ENCODE measurements around the gene TFF1.

TFF1 gene

GRCh38 chr21:42362198-42362597 is 4.1 kb downstream of the TFF1 start:
- DNase-seq (ENCODE audit: low spot score), result no peak

GRCh38 chr21:42361286-42361685 is 5.0 kb downstream of the TFF1 start:
- no peak for DNase-seq (ENCODE audit: low spot score)

- DNase-seq (ENCODE audit: low spot score), result no peak
These were observed 6.0 kb downstream of the TFF1 start for GRCh38 chr21:42360317-42360716.

- DNase-seq (ENCODE audit: low spot score), result no peak
These were observed 7.4 kb downstream of the TFF1 start for GRCh38 chr21:42358937-42359336.

GRCh38 chr21:42358261-42358660 is 8.1 kb downstream of the TFF1 start:
- DNase-seq (ENCODE audit: low spot score), result no peak

- DNase-seq (ENCODE audit: low spot score), result no peak
These were observed 9.0 kb downstream of the TFF1 start for GRCh38 chr21:42357307-42357706.

- DNase-seq (ENCODE audit: low spot score), result no peak
These were observed 9.7 kb downstream of the TFF1 start for GRCh38 chr21:42356650-42357049.

GRCh38 chr21:42356046-42356445 is 10.3 kb downstream of the TFF1 start:
- DNase-seq (ENCODE audit: low spot score), result no peak

- DNase-seq (ENCODE audit: low spot score), result no peak
These were observed 12.7 kb downstream of the TFF1 start for GRCh38 chr21:42353623-42354022.

GRCh38 chr21:42352441-42353095 is 13.8 kb downstream of the TFF1 start:
- no peak for DNase-seq (ENCODE audit: low spot score)

- DNase-seq (ENCODE audit: low spot score), result no peak
These were observed 14.5 kb downstream of the TFF1 start for GRCh38 chr21:42351626-42352440.

GRCh38 chr21:42350927-42351426 is 15.4 kb downstream of the TFF1 start, which contains the start of gene TFF2:
Gene TFF2, minus strand, starts transcription at chr21:42350994. Its CDS starts 37 bp downstream, at chr21:42350957.
- no peak for DNase-seq (ENCODE audit: low spot score)

GRCh38 chr21:42350318-42350910 is 15.9 kb downstream of the TFF1 start:
- DNase-seq (ENCODE audit: low spot score), result no peak

- no peak for DNase-seq (ENCODE audit: low spot score)
These were observed 16.7 kb downstream of the TFF1 start for GRCh38 chr21:42349420-42350317.

GRCh38 chr21:42348762-42349161 is 17.6 kb downstream of the TFF1 start:
- DNase-seq (ENCODE audit: low spot score), result no peak

- no peak for DNase-seq (ENCODE audit: low spot score)
These were observed 18.6 kb downstream of the TFF1 start for GRCh38 chr21:42347601-42348327.

GRCh38 chr21:42346866-42347600 is 19.3 kb downstream of the TFF1 start:
- DNase-seq (ENCODE audit: low spot score), result no peak

- DNase-seq (ENCODE audit: low spot score), result no peak
These were observed 19.9 kb downstream of the TFF1 start for GRCh38 chr21:42346441-42346840.

- DNase-seq (ENCODE audit: low spot score), result no peak
These were observed 21.7 kb downstream of the TFF1 start for GRCh38 chr21:42344631-42345030.

GRCh38 chr21:42343963-42344510 is 22.3 kb downstream of the TFF1 start:
- DNase-seq (ENCODE audit: low spot score), result no peak
